ENCODE data around the gene SARDH. TPM values are rescaled to one million over a fixed set of nuclear protein-coding genes. Genes with fewer than 3 reads are reported as not detected.
A peak's percentile ranks its signal among the peaks of the same experiment; 100 is the strongest.

Gene SARDH
- polyA plus RNA-seq, 3 donors, result not detected

- H3K4me1 Mint-ChIP-seq, result no peaks in the 10 kb centered on the region
- H3K27me3 Mint-ChIP-seq (ENCODE audit: low read depth in 3 of 3), result peaks cover 38 to 42% (median 38%) of the 10 kb centered on the region in 3 donors
These were observed 76.2 kb downstream of the SARDH start for GRCh38 chr9:133661846-133662540.

GRCh38 chr9:133659516-133659915 lies 78.6 kb downstream of the SARDH start:
- H3K9me3 Mint-ChIP-seq, result no peaks in the 10 kb centered on the region
- Histone ChIP-seq H3K9me3 (replicated peaks in 1 of 2; ENCODE audit: control insufficient read depth in 1 of 2, insufficient read depth in 1 of 2, low read length in 2 of 2) (no peaks in the 10 kb centered on the region), H3K4me2 (replicated peaks; ENCODE audit: extremely low read depth, low read length, poor library complexity, severe bottlenecking) (no peak overlapping the region), H4K20me1 (ENCODE audit: insufficient read depth, low read length) (no peaks in the 10 kb centered on the region), H2AFZ (ENCODE audit: insufficient read depth, low read depth, low read length, poor library complexity, severe bottlenecking) (no peak overlapping the region), H3K27me3 (ENCODE audit: control insufficient read depth in 2 of 2, insufficient read depth in 2 of 2, low read length in 2 of 2) (peaks cover 0 to 30% of the 10 kb centered on the region in 2 donors), H3K79me2 (ENCODE audit: insufficient read depth, low read length) (no peaks in the 10 kb centered on the region), H3K4me3 (replicated peaks in 1 of 3; ENCODE audit: low read depth in 2 of 3, low read length in 3 of 3) (no peak overlapping the region), H3K36me3 (replicated peaks in 1 of 2; ENCODE audit: control insufficient read depth in 1 of 2, insufficient read depth in 2 of 2, low read length in 2 of 2) (no peaks in the 10 kb centered on the region), H3K9ac (ENCODE audit: insufficient read depth, low read length, poor library complexity, severe bottlenecking) (no peak overlapping the region), H3K4me1 (ENCODE audit: control insufficient read depth in 1 of 2, insufficient read depth in 2 of 2, low read length in 2 of 2) (no peaks in the 10 kb centered on the region), H3K27ac (ENCODE audit: low read depth in 1 of 2, low read length in 2 of 2) (no peak overlapping the region)
- H3K27me3 Mint-ChIP-seq (ENCODE audit: low read depth in 3 of 3), result peaks cover 48 to 57% (median 54%) of the 10 kb centered on the region in 3 donors
- no peak for TF ChIP-seq CTCF (IDR thresholded peaks at IDR 0.05)
- no peaks in the 10 kb centered on the region for H3K36me3 Mint-ChIP-seq
- H3K4me1 Mint-ChIP-seq, result no peaks in the 10 kb centered on the region
- WGBS (ENCODE audit: insufficient coverage), result 69% methylated on average over 9 of the region's 13 CpGs
- intact Hi-C loops (cut with micrococcal nuclease), result no loop called here
- H3K27ac Mint-ChIP-seq, result no peak overlapping the region
- peak overlapping the region in 1 of 2 donors; percentile 35 for H3K4me3 Mint-ChIP-seq
- DNase-seq, result no peak

More at GRCh38 chr9:133661846-133662540, 76.2 kb downstream of the SARDH start:
- Histone ChIP-seq H3K4me3 (replicated peaks in 1 of 3; ENCODE audit: low read depth in 2 of 3, low read length in 3 of 3) (no peak overlapping the region), H3K79me2 (ENCODE audit: insufficient read depth, low read length) (no peaks in the 10 kb centered on the region), H3K4me1 (ENCODE audit: control insufficient read depth in 1 of 2, insufficient read depth in 2 of 2, low read length in 2 of 2) (no peaks in the 10 kb centered on the region), H3K9me3 (replicated peaks in 1 of 2; ENCODE audit: control insufficient read depth in 1 of 2, insufficient read depth in 1 of 2, low read length in 2 of 2) (no peaks in the 10 kb centered on the region), H3K36me3 (replicated peaks in 1 of 2; ENCODE audit: control insufficient read depth in 1 of 2, insufficient read depth in 2 of 2, low read length in 2 of 2) (no peaks in the 10 kb centered on the region), H3K9ac (ENCODE audit: insufficient read depth, low read length, poor library complexity, severe bottlenecking) (no peak overlapping the region), H3K27ac (ENCODE audit: low read depth in 1 of 2, low read length in 2 of 2) (no peak overlapping the region), H3K4me2 (replicated peaks; ENCODE audit: extremely low read depth, low read length, poor library complexity, severe bottlenecking) (no peak overlapping the region), H3K27me3 (ENCODE audit: control insufficient read depth in 2 of 2, insufficient read depth in 2 of 2, low read length in 2 of 2) (peaks cover 0 to 27% of the 10 kb centered on the region in 2 donors), H2AFZ (ENCODE audit: insufficient read depth, low read depth, low read length, poor library complexity, severe bottlenecking) (no peak overlapping the region), H4K20me1 (ENCODE audit: insufficient read depth, low read length) (no peaks in the 10 kb centered on the region)
- Mint-ChIP-seq H3K9me3 (no peaks in the 10 kb centered on the region), H3K4me3 (no peak overlapping the region), H3K27ac (no peak overlapping the region), H3K36me3 (no peaks in the 10 kb centered on the region)
- WGBS (ENCODE audit: insufficient coverage), result 90% methylated on average over 15 of the region's 26 CpGs
- no peak for DNase-seq
- no peak for TF ChIP-seq CTCF (IDR thresholded peaks at IDR 0.05)
- intact Hi-C loops (cut with micrococcal nuclease), result no loop called here
